H1 (cell line): ENCODE data around the gene RAD51B. TPM values are rescaled to one million over a fixed set of nuclear protein-coding genes. Genes with fewer than 3 reads are reported as not detected.

Experiments
- CTCF ChIA-PET: fragments of 300-600 bp; sonication (Branson Sonifier 250); formaldehyde crosslinking; loops from one replicate; lab custom pipeline; 2021; ENCODE audit not compliant: partially characterized antibody; lab: Charles Lee
- POLR2A ChIA-PET: fragments of 300-600 bp; sonication (Branson Sonifier 250); formaldehyde crosslinking; loops from one replicate; lab custom pipeline; 2021; ENCODE audit warnings: inconsistent platforms; ENCODE audit not compliant: partially characterized antibody; lab: Charles Lee
- DNase-seq, 2 experiments: peaks; one replicate each; pipeline versions ENCODE4 v3.0.0 to v3.0.0-alpha.2; 2010 to 2022; ENCODE audit warnings: low spot score in 2 of 2, low read depth in 1 of 2, mixed read lengths in 1 of 2
- FAIRE-seq: peaks from 2 replicates; lab custom pipeline; 2011; peaks lifted over from hg19 to GRCh38; lab: Jason Lieb, UNC
- H2AFZ ChIP-seq: 2 replicates; pipeline ENCODE4 v1.8.1; 2012; ENCODE audit warnings: low read length, inconsistent platforms
- H2AK5ac ChIP-seq: 2 replicates; pipeline ENCODE4 v1.6.1; 2013; ENCODE audit warnings: low read depth, low read length
- H2BK120ac ChIP-seq: replicated peaks from 2 replicates; pipeline ENCODE3; 2013; ENCODE audit warnings: low read depth, low read length, inconsistent platforms
- H2BK12ac ChIP-seq: 2 replicates; pipeline ENCODE4 v1.6.1; 2013; ENCODE audit warnings: low read depth, low read length
- H2BK15ac ChIP-seq: 2 replicates; pipeline ENCODE4 v1.6.1; 2013; ENCODE audit warnings: low read length
- H2BK20ac ChIP-seq: 2 replicates; pipeline ENCODE4 v1.6.1; 2013; ENCODE audit warnings: low read length
- H2BK5ac ChIP-seq: 2 replicates; pipeline ENCODE4 v1.6.1; 2013; ENCODE audit warnings: low read depth, low read length
- H3K14ac ChIP-seq: 2 replicates; pipeline ENCODE4 v1.6.1; 2013; ENCODE audit warnings: inconsistent platforms; ENCODE audit not compliant: insufficient read length
- H3K18ac ChIP-seq: 2 replicates; pipeline ENCODE4 v1.6.1; 2013; ENCODE audit warnings: low read length; ENCODE audit errors: extremely low read depth
- H3K23ac ChIP-seq: 2 replicates; pipeline ENCODE4 v1.6.1; 2013; ENCODE audit warnings: inconsistent platforms; ENCODE audit not compliant: insufficient read length
- H3K23me2 ChIP-seq: 2 replicates; pipeline ENCODE4 v1.6.1; 2013; ENCODE audit warnings: low read depth, low read length
- H3K27ac ChIP-seq: 2 replicates; pipeline ENCODE4 v1.6.1; 2011; ENCODE audit warnings: low read depth, low read length, inconsistent platforms
- H3K27me3 ChIP-seq, 4 experiments: replicated peaks in 1 of 4; 1 replicate in 1 of 4; 2 replicates in 3 of 4; pipeline versions ENCODE4 v1.6.1 to v1.8.1; 2011 to 2013; ENCODE audit warnings: low read length in 3 of 4, mild to moderate bottlenecking in 3 of 4, inconsistent platforms in 2 of 4, mixed read lengths in 2 of 4, moderate library complexity in 1 of 4; ENCODE audit not compliant: control insufficient read depth in 3 of 4, insufficient read depth in 3 of 4; ENCODE audit errors: extremely low read depth in 1 of 4
- H3K36me3 ChIP-seq, 4 experiments: 2 replicates each; pipeline versions ENCODE4 v1.6.1 to v1.8.1; 2011 to 2013; ENCODE audit warnings: mild to moderate bottlenecking in 4 of 4, low read length in 3 of 4, moderate library complexity in 2 of 4, control low read depth in 1 of 4, inconsistent platforms in 1 of 4; ENCODE audit not compliant: insufficient read depth in 4 of 4, control insufficient read depth in 2 of 4
- H3K4ac ChIP-seq: replicated peaks from 2 replicates; pipeline ENCODE3; 2013; ENCODE audit warnings: low read length, low read depth, mixed read lengths, inconsistent platforms; ENCODE audit not compliant: insufficient read length
- H3K4me1 ChIP-seq, 4 experiments: replicated peaks in 1 of 4; 1 replicate in 1 of 4; 2 replicates in 3 of 4; pipeline versions ENCODE4 v1.6.1 to v1.8.1; 2011 to 2013; ENCODE audit warnings: low read length in 3 of 4, inconsistent platforms in 2 of 4, mixed read lengths in 1 of 4; ENCODE audit not compliant: insufficient read depth in 4 of 4, control insufficient read depth in 3 of 4
- H3K4me2 ChIP-seq, 2 experiments: 2 replicates each; pipeline versions ENCODE4 v1.6.1 to v1.8.1; 2011 to 2013; ENCODE audit warnings: low read depth in 2 of 2, low read length in 2 of 2, control low read depth in 1 of 2, inconsistent platforms in 1 of 2, mild to moderate bottlenecking in 1 of 2; ENCODE audit not compliant: insufficient read depth in 1 of 2
- H3K4me3 ChIP-seq, 4 experiments: fragments of 200-600, 300-600 bp in 1 of 4; sonication (generic), shearing (Covaris generic), sonication (Bioruptor Twin) in 1 of 4; 2 replicates each; pipeline versions ENCODE4 v1.5.1 to v1.8.1; 2011 to 2016; ENCODE audit warnings: low read length in 4 of 4, low read depth in 3 of 4, control low read depth in 2 of 4, inconsistent platforms in 2 of 4, mild to moderate bottlenecking in 2 of 4, mixed read lengths in 1 of 4, moderate library complexity in 1 of 4; ENCODE audit not compliant: insufficient read depth in 2 of 4; ENCODE audit errors: extremely low read depth in 1 of 4
- H3K56ac ChIP-seq: replicated peaks from 2 replicates; pipeline ENCODE3; 2013; ENCODE audit warnings: low read depth, mild to moderate bottlenecking, mixed read lengths, low read length, inconsistent platforms; ENCODE audit not compliant: insufficient read length
- H3K79me1 ChIP-seq: 2 replicates; pipeline ENCODE4 v1.6.1; 2013; ENCODE audit warnings: low read depth, low read length, control low read depth
- H3K79me2 ChIP-seq, 2 experiments: 2 replicates each; pipeline versions ENCODE4 v1.6.1 to v1.8.1; 2012 to 2013; ENCODE audit warnings: low read length in 2 of 2, mild to moderate bottlenecking in 2 of 2, inconsistent platforms in 1 of 2; ENCODE audit not compliant: insufficient read depth in 2 of 2, control insufficient read depth in 1 of 2
- H3K9ac ChIP-seq, 4 experiments: replicated peaks in 1 of 4; 1 replicate in 1 of 4; 2 replicates in 3 of 4; pipeline versions ENCODE4 v1.6.1 to v1.8.1; 2011 to 2013; ENCODE audit warnings: low read depth in 3 of 4, low read length in 3 of 4, control low read depth in 2 of 4, mild to moderate bottlenecking in 2 of 4, moderate library complexity in 2 of 4, inconsistent platforms in 1 of 4; ENCODE audit errors: extremely low read depth in 1 of 4
- H3K9me3 ChIP-seq, 2 experiments: 2 replicates each; pipeline versions ENCODE4 v1.6.1 to v1.8.1; 2012 to 2013; ENCODE audit warnings: mild to moderate bottlenecking in 2 of 2, moderate library complexity in 2 of 2, control low read depth in 1 of 2, inconsistent platforms in 1 of 2, low read depth in 1 of 2, low read length in 1 of 2, mixed read lengths in 1 of 2; ENCODE audit not compliant: insufficient read depth in 2 of 2
- H4K20me1 ChIP-seq, 2 experiments: replicated peaks in 1 of 2; 2 replicates each; pipeline versions ENCODE3 to v1.8.1; 2011 to 2013; ENCODE audit warnings: inconsistent platforms in 2 of 2, low read length in 2 of 2, mild to moderate bottlenecking in 1 of 2; ENCODE audit not compliant: insufficient read depth in 2 of 2, control insufficient read depth in 1 of 2
- H4K5ac ChIP-seq: 2 replicates; pipeline ENCODE4 v1.6.1; 2013; ENCODE audit warnings: low read length, low read depth, mixed read lengths, inconsistent platforms; ENCODE audit not compliant: insufficient read length
- H4K8ac ChIP-seq: 2 replicates; pipeline ENCODE4 v1.8.0; 2013; ENCODE audit warnings: mild to moderate bottlenecking, moderate library complexity, low read length, inconsistent platforms; ENCODE audit not compliant: insufficient read depth; ENCODE audit errors: extremely low read depth
- H4K91ac ChIP-seq: replicated peaks from 2 replicates; pipeline ENCODE3; 2013; ENCODE audit warnings: low read length, mixed read lengths, inconsistent platforms; ENCODE audit not compliant: insufficient read length
- CBX5 ChIP-seq: fragments of 300-800, 300-1000 bp; sonication (generic); IDR thresholded peaks from 2 replicates; pipeline ENCODE4 v1.7.1; 2016; ENCODE audit warnings: antibody characterized with exemption, low read length, low read depth
- CHD1 ChIP-seq: IDR thresholded peaks from 2 replicates; pipeline ENCODE4 v1.6.1; 2012; ENCODE audit warnings: low read depth, low read length, improper control_type of control experiment
- EGR1 ChIP-seq: IDR thresholded peaks from 2 replicates; pipeline ENCODE4 v1.6.1; 2011; ENCODE audit warnings: low read depth, low read length, borderline replicate concordance
- EP300 ChIP-seq, 2 experiments: IDR thresholded peaks; 1 replicate in 1 of 2; 2 replicates in 1 of 2; pipeline ENCODE4 v1.6.1; 2011 to 2012; ENCODE audit warnings: low read depth in 2 of 2, low read length in 2 of 2, mild to moderate bottlenecking in 2 of 2, borderline replicate concordance in 1 of 2, inconsistent platforms in 1 of 2, moderate library complexity in 1 of 2
- FOSL1 ChIP-seq: IDR thresholded peaks from 2 replicates; pipeline ENCODE4 v1.6.1; 2011; ENCODE audit warnings: mild to moderate bottlenecking, low read depth, low read length, moderate library complexity; ENCODE audit not compliant: insufficient read depth
- NANOG ChIP-seq: IDR thresholded peaks from 2 replicates; pipeline ENCODE4 v1.6.1; 2011; ENCODE audit warnings: low read length, low read depth, mild to moderate bottlenecking, inconsistent platforms; ENCODE audit not compliant: insufficient read depth, poor library complexity, severe bottlenecking
- POLR2A ChIP-seq, 2 experiments: IDR thresholded peaks; 1 replicate in 1 of 2; 2 replicates in 1 of 2; pipeline ENCODE4 v1.6.1; 2011; ENCODE audit warnings: low read depth in 2 of 2, low read length in 2 of 2, mild to moderate bottlenecking in 2 of 2; ENCODE audit errors: control extremely low read depth in 1 of 2
- RAD21 ChIP-seq, 2 experiments: IDR thresholded peaks in 1 of 2; conservative IDR thresholded peaks in 1 of 2; 2 replicates each; pipeline ENCODE4 v1.6.1; 2011; ENCODE audit warnings: low read depth in 2 of 2, low read length in 2 of 2, improper control_type of control experiment in 1 of 2, inconsistent platforms in 1 of 2, mild to moderate bottlenecking in 1 of 2, moderate library complexity in 1 of 2
- SIN3A ChIP-seq, 2 experiments: IDR thresholded peaks in 1 of 2; conservative IDR thresholded peaks in 1 of 2; 2 replicates each; pipeline ENCODE4 v1.6.1; 2011 to 2012; ENCODE audit warnings: low read length in 2 of 2, improper control_type of control experiment in 1 of 2, low read depth in 1 of 2, mild to moderate bottlenecking in 1 of 2
- SRF ChIP-seq: IDR thresholded peaks from 2 replicates; pipeline ENCODE4 v1.6.1; 2011; ENCODE audit warnings: mild to moderate bottlenecking, low read depth, low read length, moderate library complexity
- TAF1 ChIP-seq: IDR thresholded peaks from 2 replicates; pipeline ENCODE4 v1.6.1; 2011; ENCODE audit warnings: mild to moderate bottlenecking, low read depth, low read length
- TEAD4 ChIP-seq: IDR thresholded peaks from 2 replicates; pipeline ENCODE4 v1.6.1; 2012; ENCODE audit warnings: low read depth, low read length, inconsistent platforms, mixed read lengths
- WGBS, 2 experiments: shearing (Covaris generic) in 1 of 2; methylation state at CpG; one replicate each; pipeline versions ENCODE4 v1.1.6 to v1.1.7; 2013 to 2015; ENCODE audit warnings: low lambda C conversion rate in 2 of 2, mixed read lengths in 2 of 2, inconsistent platforms in 1 of 2, low coverage in 1 of 2, missing lambda C conversion rate in 1 of 2; ENCODE audit not compliant: insufficient replicate concordance in 2 of 2, insufficient coverage in 1 of 2, insufficient read length in 1 of 2; ENCODE audit errors: extremely low coverage in 1 of 2, missing lambda C conversion rate in 1 of 2; 5-methylcytosine and 5-hydroxymethylcytosine counted together
- polyA plus RNA-seq, 7 experiments: library from polyadenylated mRNA; depleted of rRNA in 3 of 7; stranded (reverse) in 5 of 7; unstranded in 2 of 7; fragments of >200 nt in 5 of 7; fragments of 200-250 nt in 2 of 7; gene quantifications; 1 replicate in 5 of 7; 2 replicates in 1 of 7; 4 replicates in 1 of 7; pipeline versions ENCODE4 v1.2.1 to v1.2.3, GENCODE V29; 2011 to 2013; ENCODE audit warnings: missing spikeins in 2 of 7, mixed read lengths in 2 of 7
- total RNA-seq: library from RNA; stranded (reverse); fragmentation: NEBNext Ultra II Directional; extraction: Animal tissue kit (Norgen Biotek cat#: 25700); gene quantifications from 2 replicates; pipeline ENCODE4 v1.2.1, GENCODE V29; 2021

Gene RAD51B
- total and polyA plus RNA-seq, 2 of the 8 experiments (the other 6 are each of a cell fraction or from before 2014, with no cell fraction given) = 3.9 to 14.9 TPM

- Histone ChIP-seq H3K36me3 (no peaks in the 10 kb centered on the region), H3K79me1 (no peaks in the 10 kb centered on the region), H2BK12ac (no peak overlapping the region), H3K23me2 (no peaks in the 10 kb centered on the region), H2BK20ac (no peak overlapping the region), H3K4me3 (no peak overlapping the region), H2AFZ (no peak overlapping the region), H2AK5ac (no peak overlapping the region), H3K4me2 (no peak overlapping the region), H3K9ac (no peak overlapping the region), H4K20me1 (no peaks in the 10 kb centered on the region), H3K79me2 (no peaks in the 10 kb centered on the region), H3K9me3 (no peaks in the 10 kb centered on the region), H3K4ac (no peak overlapping the region), H2BK5ac (no peak overlapping the region), H3K27me3 (no peaks in the 10 kb centered on the region), H3K14ac (no peak overlapping the region), H4K91ac (no peak overlapping the region), H2BK120ac (no peak overlapping the region), H3K27ac (no peak overlapping the region), H4K5ac (no peak overlapping the region), H3K18ac (no peak overlapping the region), H3K23ac (no peak overlapping the region), H3K4me1 (peaks cover 0 to 8% (median 4%) of the 10 kb centered on the region in 4 experiments; a peak in 4 of 7 replicates), H2BK15ac (no peak overlapping the region), H3K56ac (no peak overlapping the region), H4K8ac (no peak overlapping the region)
- peak in 1 of 2 experiments; percentile 25 for DNase-seq
- TF ChIP-seq NANOG = no peak
- no peak for TF ChIP-seq CBX5
- TF ChIP-seq FOSL1 = no peak
- TF ChIP-seq EGR1 = no peak
- no peak for TF ChIP-seq CHD1
- TF ChIP-seq RAD21 (IDR thresholded peaks at IDR 0.05 in 1 of 2, conservative IDR thresholded peaks at IDR 0.05 in 1 of 2; ENCODE audit: low read depth in 2 of 2, low read length in 2 of 2) = no peak
- TF ChIP-seq SIN3A (conservative IDR thresholded peaks at IDR 0.05 in 1 of 2, IDR thresholded peaks at IDR 0.05 in 1 of 2; ENCODE audit: low read depth in 1 of 2, low read length in 2 of 2) = no peak
- no peak for TF ChIP-seq EP300 (IDR thresholded peaks at IDR 0.05; ENCODE audit: borderline replicate concordance in 1 of 2, low read depth in 2 of 2, low read length in 2 of 2)
- TF ChIP-seq TEAD4 = no peak
- TF ChIP-seq POLR2A (IDR thresholded peaks at IDR 0.05; ENCODE audit: control extremely low read depth in 1 of 2, low read depth in 2 of 2, low read length in 2 of 2) = no peak
- no peak for TF ChIP-seq TAF1
- no peak for TF ChIP-seq SRF
- 68% methylated on average over 8 of the region's 8 CpGs; no CpG with 5 or more reads in 1 of the 2 experiments for WGBS, 2 experiments
- POLR2A ChIA-PET = interaction anchor here (1.0 kb wide), 1 partner anchor 33 kb away, joined by 3 read pairs; no protein-coding TSS in a partner anchor
- CTCF ChIA-PET = interaction anchor here (0.6 to 1.4 kb wide), 5 partner anchors 13 to 152 kb away, joined by 3 to 4 read pairs (median 3); no protein-coding TSS in a partner anchor
- no peak for FAIRE-seq
Measured at GRCh38 chr14:68504861-68505260, 685.3 kb downstream of the RAD51B start.
